Ovary (tissue), 3 donors: ENCODE data around the gene TGM2.

Experiments used
- POLR2A ChIP-seq: fragments of 450-650 bp; IDR thresholded peaks from one replicate; pipeline ENCODE4 v1.6.1; 2017; ENCODE audit warnings: antibody characterized with exemption, mild to moderate bottlenecking, moderate library complexity
- TF ChIP-seq, protein P1 (sequence below), 3 donors: fragments of 450-650 bp in 2 of 3; fragments of 200-600 bp in 1 of 3; IDR thresholded peaks; one replicate each; pipeline versions ENCODE4 v1.5.1 to v1.8.0; 2016 to 2022; ENCODE audit warnings: antibody characterized with exemption in 3 of 3, mild to moderate bottlenecking in 1 of 3
- donor health status: DM: no; HTN: no; CAD: no.

DNA sequence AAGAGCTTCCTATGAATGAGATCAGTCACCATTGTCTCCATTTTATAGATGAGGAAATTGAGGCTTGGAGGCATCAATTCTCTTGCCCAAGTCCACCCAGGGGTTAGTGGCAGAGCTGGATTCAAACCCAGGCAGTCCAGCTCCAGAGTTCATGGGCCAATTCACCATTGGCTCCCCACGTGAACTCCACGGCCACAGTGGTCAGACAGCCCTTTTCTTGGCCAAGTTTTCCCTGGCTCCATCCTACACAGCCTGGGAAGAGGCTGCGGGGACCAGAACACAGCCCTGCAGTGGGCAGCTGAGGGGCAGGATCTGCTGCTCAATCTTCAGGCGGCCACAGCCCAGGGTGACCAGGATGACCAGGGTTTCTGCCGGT lies 20.5 kb downstream of the TGM2 start:
- TF ChIP-seq, protein P1, sequence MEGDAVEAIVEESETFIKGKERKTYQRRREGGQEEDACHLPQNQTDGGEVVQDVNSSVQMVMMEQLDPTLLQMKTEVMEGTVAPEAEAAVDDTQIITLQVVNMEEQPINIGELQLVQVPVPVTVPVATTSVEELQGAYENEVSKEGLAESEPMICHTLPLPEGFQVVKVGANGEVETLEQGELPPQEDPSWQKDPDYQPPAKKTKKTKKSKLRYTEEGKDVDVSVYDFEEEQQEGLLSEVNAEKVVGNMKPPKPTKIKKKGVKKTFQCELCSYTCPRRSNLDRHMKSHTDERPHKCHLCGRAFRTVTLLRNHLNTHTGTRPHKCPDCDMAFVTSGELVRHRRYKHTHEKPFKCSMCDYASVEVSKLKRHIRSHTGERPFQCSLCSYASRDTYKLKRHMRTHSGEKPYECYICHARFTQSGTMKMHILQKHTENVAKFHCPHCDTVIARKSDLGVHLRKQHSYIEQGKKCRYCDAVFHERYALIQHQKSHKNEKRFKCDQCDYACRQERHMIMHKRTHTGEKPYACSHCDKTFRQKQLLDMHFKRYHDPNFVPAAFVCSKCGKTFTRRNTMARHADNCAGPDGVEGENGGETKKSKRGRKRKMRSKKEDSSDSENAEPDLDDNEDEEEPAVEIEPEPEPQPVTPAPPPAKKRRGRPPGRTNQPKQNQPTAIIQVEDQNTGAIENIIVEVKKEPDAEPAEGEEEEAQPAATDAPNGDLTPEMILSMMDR (IDR thresholded peaks at IDR 0.05) = no peak
- TF ChIP-seq POLR2A = no peak
